HCT116 (cell line): ENCODE data around the gene TMEM35A. TPM values are rescaled to one million over a fixed set of nuclear protein-coding genes. Genes with fewer than 3 reads are reported as not detected.

Experiments
- ATAC-seq: fragments of 200-7000 bp; cut with Tn5 transposase; 2 replicates; pipeline ENCODE4 v1.9.1; 2020; ENCODE audit warnings: mild to moderate bottlenecking, moderate library complexity
- Bru-seq: library from RNA; stranded (reverse); fragments of 400-500 nt; gene quantifications from one replicate; lab custom pipeline; 2021; lab: Mats Ljungman, UMichigan
- BruChase-seq, 2 experiments: library from RNA; stranded (reverse); fragments of 400-500 nt; gene quantifications; one replicate each; lab custom pipeline; 2021; lab: Mats Ljungman, UMichigan
- BruUV-seq: library from RNA; stranded (reverse); fragments of 400-500 nt; replicated peaks from 2 replicates; lab custom pipeline; 2021; lab: Mats Ljungman, UMichigan
- CTCF ChIA-PET: fragments of 300-600 bp; sonication (Branson Sonifier 250); formaldehyde crosslinking; loops from one replicate; lab custom pipeline; 2021; ENCODE audit warnings: antibody characterized with exemption; lab: Charles Lee
- POLR2A ChIA-PET: fragments of 300-600, 350-600 bp; sonication (Branson Sonifier 250); formaldehyde crosslinking; loops from one replicate; lab custom pipeline; 2021; ENCODE audit warnings: antibody characterized with exemption; lab: Charles Lee
- RAD21 ChIA-PET, 2 experiments: fragments of 300-600 bp; sonication (Branson Sonifier 250); formaldehyde crosslinking; loops; one replicate each; lab custom pipeline; 2023; ENCODE audit warnings: low total read pairs in 2 of 2; ENCODE audit not compliant: uncharacterized antibody in 2 of 2, unreplicated experiment in 2 of 2, low non-redundant PET in 1 of 2; lab: Charles Lee
- DNase-seq: peaks from one replicate; pipeline ENCODE4 v3.0.0-alpha.2; 2010; ENCODE audit warnings: low read depth, low spot score
- H2AFZ ChIP-seq: fragments of 200-600 bp; shearing (Covaris generic), sonication (generic); 2 replicates; pipeline ENCODE4 v1.6.1; 2017; ENCODE audit warnings: low read depth, mixed run types, mixed read lengths, antibody characterized with exemption, low read length; ENCODE audit not compliant: poor library complexity, severe bottlenecking
- H3K27ac ChIP-seq: 2 replicates; pipeline ENCODE4 v1.5.1; 2012; ENCODE audit warnings: low read depth, low read length
- H3K27me3 ChIP-seq: fragments of 200-600 bp; sonication (generic); 2 replicates; pipeline ENCODE4 v1.6.1; 2016; ENCODE audit warnings: mixed run types, low read length, mixed read lengths; ENCODE audit not compliant: insufficient read depth
- H3K36me3 ChIP-seq, 2 experiments: fragments of 200-500 bp in 1 of 2; fragments of 200-600 bp in 1 of 2; sonication (Bioruptor generic) in 1 of 2; sonication (generic) in 1 of 2; 2 replicates each; pipeline versions ENCODE4 v1.5.1 to v1.6.1; 2014 to 2016; ENCODE audit warnings: low read length in 2 of 2, inconsistent platforms in 1 of 2, mixed read lengths in 1 of 2, mixed run types in 1 of 2; ENCODE audit not compliant: insufficient read depth in 2 of 2, control insufficient read depth in 1 of 2
- H3K4me1 ChIP-seq, 2 experiments: fragments of 200-600 bp in 1 of 2; sonication (generic) in 1 of 2; 2 replicates each; pipeline versions ENCODE4 v1.5.1 to v1.6.1; 2012 to 2017; ENCODE audit warnings: low read length in 2 of 2, inconsistent platforms in 1 of 2, mild to moderate bottlenecking in 1 of 2, mixed read lengths in 1 of 2, mixed run types in 1 of 2, moderate library complexity in 1 of 2; ENCODE audit not compliant: insufficient read depth in 2 of 2, control insufficient read depth in 1 of 2
- H3K4me2 ChIP-seq: fragments of 200-600 bp; sonication (generic); 2 replicates; pipeline ENCODE4 v1.6.1; 2017; ENCODE audit warnings: mixed run types, low read length, mixed read lengths
- H3K4me3 ChIP-seq, 2 experiments: fragments of 200-600 bp in 1 of 2; sonication (generic) in 1 of 2; replicated peaks in 1 of 2; 2 replicates each; pipeline ENCODE4 v1.5.1; 2011 to 2016; ENCODE audit warnings: low read length in 2 of 2, control low read depth in 1 of 2, low read depth in 1 of 2, mild to moderate bottlenecking in 1 of 2, mixed read lengths in 1 of 2, mixed run types in 1 of 2
- H3K79me2 ChIP-seq: fragments of 200-600 bp; sonication (generic); 2 replicates; pipeline ENCODE4 v1.6.1; 2017; ENCODE audit warnings: mild to moderate bottlenecking, mixed run types, low read length, moderate library complexity, mixed read lengths; ENCODE audit not compliant: insufficient read depth
- H3K9ac ChIP-seq: fragments of 200-600 bp; sonication (generic); 2 replicates; pipeline ENCODE4 v1.6.1; 2016; ENCODE audit warnings: low read length, mixed read lengths
- H3K9me2 ChIP-seq: fragments of 200-600 bp; sonication (generic), shearing (Covaris generic); 2 replicates; pipeline ENCODE4 v1.6.1; 2017; ENCODE audit warnings: mixed run types, mild to moderate bottlenecking, moderate library complexity; ENCODE audit not compliant: insufficient read depth
- H3K9me3 ChIP-seq, 2 experiments: fragments of 200-500 bp in 1 of 2; fragments of 200-600 bp in 1 of 2; sonication (Bioruptor generic) in 1 of 2; sonication (generic) in 1 of 2; 2 replicates each; pipeline ENCODE4 v1.6.1; 2014 to 2017; ENCODE audit warnings: low read length in 2 of 2, mixed read lengths in 2 of 2, inconsistent platforms in 1 of 2, low read depth in 1 of 2, mild to moderate bottlenecking in 1 of 2, mixed run types in 1 of 2, moderate library complexity in 1 of 2; ENCODE audit not compliant: control insufficient read depth in 1 of 2, insufficient read depth in 1 of 2
- H4K20me1 ChIP-seq: fragments of 200-600 bp; sonication (generic), shearing (Covaris generic); 2 replicates; pipeline ENCODE4 v1.6.1; 2017; ENCODE audit warnings: mixed run types, mild to moderate bottlenecking, moderate library complexity; ENCODE audit not compliant: insufficient read depth
- EGR1 ChIP-seq: IDR thresholded peaks from 2 replicates; pipeline ENCODE4 v1.6.1; 2012; ENCODE audit warnings: low read depth
- ELF1 ChIP-seq: IDR thresholded peaks from 2 replicates; pipeline ENCODE4 v1.6.1; 2012; ENCODE audit warnings: low read depth, borderline replicate concordance
- EZH2 ChIP-seq: fragments of 200-600 bp; sonication (generic); IDR thresholded peaks from 2 replicates; pipeline ENCODE4 v1.6.1; 2017; ENCODE audit warnings: antibody characterized with exemption, mixed run types
- EZH2phosphoT487 ChIP-seq: fragments of 200-600 bp; IDR thresholded peaks from 2 replicates; pipeline ENCODE4 v1.6.1; 2018; ENCODE audit warnings: antibody characterized with exemption, borderline replicate concordance
- FOSL1 ChIP-seq: IDR thresholded peaks from 2 replicates; pipeline ENCODE4 v1.6.1; 2012; ENCODE audit warnings: low read depth
- JUND ChIP-seq: IDR thresholded peaks from 2 replicates; pipeline ENCODE4 v1.6.1; 2012
- POLR2A ChIP-seq: IDR thresholded peaks from 2 replicates; pipeline ENCODE4 v1.7.0; 2011; ENCODE audit warnings: borderline replicate concordance; ENCODE audit not compliant: insufficient read depth, insufficient read length; ENCODE audit errors: extremely low read depth
- SIN3A ChIP-seq: IDR thresholded peaks from 2 replicates; pipeline ENCODE4 v1.6.1; 2012; ENCODE audit warnings: low read depth
- SP1 ChIP-seq: IDR thresholded peaks from 2 replicates; pipeline ENCODE4 v1.6.1; 2012; ENCODE audit warnings: low read depth
- SRF ChIP-seq: IDR thresholded peaks from 2 replicates; pipeline ENCODE4 v1.6.1; 2012; ENCODE audit warnings: low read depth
- TCF7L2 ChIP-seq: IDR thresholded peaks from 2 replicates; pipeline ENCODE4 v1.7.0; 2011; ENCODE audit warnings: borderline replicate concordance, inconsistent platforms; ENCODE audit not compliant: insufficient read depth, insufficient read length; ENCODE audit errors: extremely low read depth
- YY1 ChIP-seq: IDR thresholded peaks from 2 replicates; pipeline ENCODE4 v1.6.1; 2011; ENCODE audit warnings: low read length, low read depth, moderate library complexity, mild to moderate bottlenecking; ENCODE audit not compliant: insufficient replicate concordance; ENCODE audit errors: extremely low read depth
- ZFX ChIP-seq: fragments of 450-650 bp; IDR thresholded peaks from 2 replicates; pipeline ENCODE4 v1.6.1; 2017
- ZNF274 ChIP-seq: fragments of 200-500 bp; sonication (Bioruptor generic); IDR thresholded peaks from 2 replicates; pipeline ENCODE4 v1.6.1; 2014; ENCODE audit warnings: mild to moderate bottlenecking, low read depth, low read length, inconsistent platforms
- intact Hi-C: fragments of 100-400 bp; cut with micrococcal nuclease; formaldehyde crosslinking; loops from 2 replicates; pipeline ENCODE4 v1.10.0; 2022
- long read RNA-seq: library from polyadenylated mRNA; unstranded; transcript quantifications from one replicate; pipeline ENCODE4 v2.0.0, GENCODE V29; 2021; ENCODE audit not compliant: unreplicated experiment
- polyA plus RNA-seq: library from polyadenylated mRNA; unstranded; fragments of >200 nt; gene quantifications from 2 replicates; pipeline ENCODE4 v1.2.1, GENCODE V29; 2012; ENCODE audit warnings: missing spikeins
- total RNA-seq: library from RNA; stranded (reverse); gene quantifications from one replicate; pipeline ENCODE4 v1.2.1, GENCODE V29; 2021; ENCODE audit not compliant: unreplicated experiment
- TF ChIP-seq, protein P1 (sequence below), 3 experiments: fragments of 200-600 bp in 1 of 3; sonication (generic) in 1 of 3; IDR thresholded peaks in 2 of 3; conservative IDR thresholded peaks in 1 of 3; 2 replicates each; pipeline ENCODE4 v1.5.1; 2012 to 2017; ENCODE audit warnings: low read depth in 2 of 3, low read length in 2 of 3, antibody characterized with exemption in 1 of 3, borderline replicate concordance in 1 of 3, control low read depth in 1 of 3, mild to moderate bottlenecking in 1 of 3, mixed read lengths in 1 of 3, mixed run types in 1 of 3, moderate library complexity in 1 of 3; ENCODE audit not compliant: insufficient read depth in 1 of 3
- TF ChIP-seq, protein P2 (sequence below): IDR thresholded peaks from 2 replicates; pipeline ENCODE4 v1.6.1; 2012; ENCODE audit warnings: low read depth

Gene TMEM35A, protein sequence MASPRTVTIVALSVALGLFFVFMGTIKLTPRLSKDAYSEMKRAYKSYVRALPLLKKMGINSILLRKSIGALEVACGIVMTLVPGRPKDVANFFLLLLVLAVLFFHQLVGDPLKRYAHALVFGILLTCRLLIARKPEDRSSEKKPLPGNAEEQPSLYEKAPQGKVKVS
- not detected for total RNA-seq
- polyA plus RNA-seq, result not detected in 2 replicates
- Bru-seq, nascent RNA, result percentile 0 among the genes with signal in this experiment
- BruChase-seq, experiment 1, labeled RNA remaining after a 6-hour chase, result percentile 10 among the genes with signal in this experiment
- BruChase-seq, experiment 2, labeled RNA remaining after a 2-hour chase, result not detected
- long read RNA-seq, partial matches to known transcripts, result 0 of 1 reads
- long read RNA-seq, other reads (novel, unspliced or antisense), result 1 of 1 reads

DNA sequence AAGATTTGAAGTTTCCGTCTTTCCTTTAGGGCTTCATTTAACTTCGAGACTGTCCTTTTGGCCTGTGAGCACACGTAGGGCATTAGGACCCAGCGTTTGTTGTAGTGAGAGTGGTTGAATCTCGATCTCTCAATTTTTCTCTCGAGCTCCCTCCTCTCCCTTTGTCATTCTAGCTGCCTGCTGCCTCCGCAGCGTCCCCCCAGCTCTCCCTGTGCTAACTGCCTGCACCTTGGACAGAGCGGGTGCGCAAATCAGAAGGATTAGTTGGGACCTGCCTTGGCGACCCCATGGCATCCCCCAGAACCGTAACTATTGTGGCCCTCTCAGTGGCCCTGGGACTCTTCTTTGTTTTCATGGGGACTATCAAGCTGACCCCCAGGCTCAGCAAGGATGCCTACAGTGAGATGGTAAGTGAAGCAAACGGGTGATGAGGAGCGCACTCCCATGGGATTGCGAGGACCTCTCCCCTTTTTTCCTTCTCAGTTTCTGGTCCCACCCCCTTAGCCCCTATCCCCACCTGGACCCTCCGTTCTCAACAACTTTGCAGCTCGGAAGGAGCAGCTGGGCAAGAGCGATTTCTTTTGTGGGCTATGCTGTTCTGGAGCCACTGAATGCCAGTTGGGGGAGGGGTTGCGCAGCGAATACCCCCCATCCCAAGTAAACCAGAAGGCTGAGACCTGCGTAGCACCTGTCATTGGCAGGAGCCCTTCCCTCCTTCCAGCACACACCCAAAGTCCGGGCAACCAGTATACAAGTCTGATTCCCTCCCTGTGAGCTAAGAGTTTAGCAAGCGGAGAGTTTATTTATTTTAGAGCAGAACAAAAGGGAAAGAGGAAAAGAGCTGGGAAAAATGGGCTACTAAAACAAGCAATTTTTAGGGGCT is at the start of gene TMEM35A:
Gene TMEM35A (plus strand): TSS at position 164 of the 883 bp plus-strand sequence. CDS start 124 bp downstream, at position 288.
- Histone ChIP-seq H3K27me3 (no peaks in the 10 kb centered on the region), H2AFZ (no peak within 1 kb of the TSS), H3K79me2 (no peaks in the 10 kb centered on the region), H3K9ac (no peak within 1 kb of the TSS), H3K4me2 (no peak within 1 kb of the TSS), H3K4me1 (no peaks in the 10 kb centered on the region), H3K27ac (no peak within 1 kb of the TSS), H4K20me1 (no peaks in the 10 kb centered on the region), H3K9me3 (no peaks in the 10 kb centered on the region), H3K4me3 (no peak within 1 kb of the TSS), H3K36me3 (no peaks in the 10 kb centered on the region), H3K9me2 (no peaks in the 10 kb centered on the region)
- intact Hi-C loops, result no loop called here
- POLR2A ChIA-PET, result no interaction called here
- RAD21 ChIA-PET, result no interaction called here
- CTCF ChIA-PET, result no interaction called here
- no peak for DNase-seq
- TF ChIP-seq ELF1 (no peak), YY1 (no peak), SP1 (no peak), EZH2 (no peak), FOSL1 (no peak), POLR2A (no peak), EGR1 (no peak), JUND (no peak), TCF7L2 (no peak), SIN3A (no peak), EZH2phosphoT487 (no peak), ZNF274 (no peak), ZFX (no peak), SRF (no peak)
- TF ChIP-seq, protein P1, sequence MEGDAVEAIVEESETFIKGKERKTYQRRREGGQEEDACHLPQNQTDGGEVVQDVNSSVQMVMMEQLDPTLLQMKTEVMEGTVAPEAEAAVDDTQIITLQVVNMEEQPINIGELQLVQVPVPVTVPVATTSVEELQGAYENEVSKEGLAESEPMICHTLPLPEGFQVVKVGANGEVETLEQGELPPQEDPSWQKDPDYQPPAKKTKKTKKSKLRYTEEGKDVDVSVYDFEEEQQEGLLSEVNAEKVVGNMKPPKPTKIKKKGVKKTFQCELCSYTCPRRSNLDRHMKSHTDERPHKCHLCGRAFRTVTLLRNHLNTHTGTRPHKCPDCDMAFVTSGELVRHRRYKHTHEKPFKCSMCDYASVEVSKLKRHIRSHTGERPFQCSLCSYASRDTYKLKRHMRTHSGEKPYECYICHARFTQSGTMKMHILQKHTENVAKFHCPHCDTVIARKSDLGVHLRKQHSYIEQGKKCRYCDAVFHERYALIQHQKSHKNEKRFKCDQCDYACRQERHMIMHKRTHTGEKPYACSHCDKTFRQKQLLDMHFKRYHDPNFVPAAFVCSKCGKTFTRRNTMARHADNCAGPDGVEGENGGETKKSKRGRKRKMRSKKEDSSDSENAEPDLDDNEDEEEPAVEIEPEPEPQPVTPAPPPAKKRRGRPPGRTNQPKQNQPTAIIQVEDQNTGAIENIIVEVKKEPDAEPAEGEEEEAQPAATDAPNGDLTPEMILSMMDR (IDR thresholded peaks at IDR 0.05 in 2 of 3, conservative IDR thresholded peaks at IDR 0.05 in 1 of 3; ENCODE audit: borderline replicate concordance in 1 of 3, insufficient read depth in 1 of 3, low read depth in 2 of 3, low read length in 2 of 3), result no peak
- TF ChIP-seq, protein P2, sequence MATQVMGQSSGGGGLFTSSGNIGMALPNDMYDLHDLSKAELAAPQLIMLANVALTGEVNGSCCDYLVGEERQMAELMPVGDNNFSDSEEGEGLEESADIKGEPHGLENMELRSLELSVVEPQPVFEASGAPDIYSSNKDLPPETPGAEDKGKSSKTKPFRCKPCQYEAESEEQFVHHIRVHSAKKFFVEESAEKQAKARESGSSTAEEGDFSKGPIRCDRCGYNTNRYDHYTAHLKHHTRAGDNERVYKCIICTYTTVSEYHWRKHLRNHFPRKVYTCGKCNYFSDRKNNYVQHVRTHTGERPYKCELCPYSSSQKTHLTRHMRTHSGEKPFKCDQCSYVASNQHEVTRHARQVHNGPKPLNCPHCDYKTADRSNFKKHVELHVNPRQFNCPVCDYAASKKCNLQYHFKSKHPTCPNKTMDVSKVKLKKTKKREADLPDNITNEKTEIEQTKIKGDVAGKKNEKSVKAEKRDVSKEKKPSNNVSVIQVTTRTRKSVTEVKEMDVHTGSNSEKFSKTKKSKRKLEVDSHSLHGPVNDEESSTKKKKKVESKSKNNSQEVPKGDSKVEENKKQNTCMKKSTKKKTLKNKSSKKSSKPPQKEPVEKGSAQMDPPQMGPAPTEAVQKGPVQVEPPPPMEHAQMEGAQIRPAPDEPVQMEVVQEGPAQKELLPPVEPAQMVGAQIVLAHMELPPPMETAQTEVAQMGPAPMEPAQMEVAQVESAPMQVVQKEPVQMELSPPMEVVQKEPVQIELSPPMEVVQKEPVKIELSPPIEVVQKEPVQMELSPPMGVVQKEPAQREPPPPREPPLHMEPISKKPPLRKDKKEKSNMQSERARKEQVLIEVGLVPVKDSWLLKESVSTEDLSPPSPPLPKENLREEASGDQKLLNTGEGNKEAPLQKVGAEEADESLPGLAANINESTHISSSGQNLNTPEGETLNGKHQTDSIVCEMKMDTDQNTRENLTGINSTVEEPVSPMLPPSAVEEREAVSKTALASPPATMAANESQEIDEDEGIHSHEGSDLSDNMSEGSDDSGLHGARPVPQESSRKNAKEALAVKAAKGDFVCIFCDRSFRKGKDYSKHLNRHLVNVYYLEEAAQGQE, result no peak
- no TSS peak for BruUV-seq
- no peak for ATAC-seq
